AG10803 (cell line): ENCODE data around the gene PPP1R10.

Experiments
- DNase-seq: peaks from one replicate; pipeline ENCODE4 v3.0.0; 2010; ENCODE audit warnings: low read depth
- H3K4me3 ChIP-seq: 2 replicates; pipeline ENCODE4 v1.5.1; 2011; ENCODE audit warnings: mild to moderate bottlenecking, low read length, control low read depth
- CTCF ChIP-seq: conservative IDR thresholded peaks from 2 replicates; pipeline ENCODE4 v1.5.1; 2011; ENCODE audit warnings: mild to moderate bottlenecking, low read length, control low read depth, inconsistent platforms

Gene PPP1R10

GRCh38 chr6:30610065-30610464, 7.0 kb downstream of the PPP1R10 start:
- DNase-seq, result no peak
- H3K4me3 ChIP-seq, result no peak overlapping the region
- no peak for TF ChIP-seq CTCF

- H3K4me3 ChIP-seq, result no peak overlapping the region
- TF ChIP-seq CTCF, result no peak
- no peak for DNase-seq
Measured at GRCh38 chr6:30603961-30604360, 13.1 kb downstream of the PPP1R10 start.

- no peak for DNase-seq
- TF ChIP-seq CTCF, result no peak
Measured at GRCh38 chr6:30601815-30602641, 15.0 kb downstream of the PPP1R10 start.

GRCh38 chr6:30601436-30601814, 15.6 kb downstream of the PPP1R10 start:
- no peak overlapping the region for H3K4me3 ChIP-seq
- DNase-seq, result no peak
- no peak for TF ChIP-seq CTCF

More at GRCh38 chr6:30601815-30602641, 15.0 kb downstream of the PPP1R10 start:
- H3K4me3 ChIP-seq, result no peak overlapping the region

- H3K4me3 ChIP-seq, result no peak overlapping the region
- DNase-seq, result no peak
- no peak for TF ChIP-seq CTCF
Measured at GRCh38 chr6:30600451-30600961, 16.5 kb downstream of the PPP1R10 start.

- TF ChIP-seq CTCF, result no peak
- no peak overlapping the region for H3K4me3 ChIP-seq
- no peak for DNase-seq
Measured at GRCh38 chr6:30599625-30600324, 17.3 kb downstream of the PPP1R10 start.
